GM12878 (cell line): ENCODE results near the gene DDX27.

Experiments used
- ETV6 ChIP-seq, 2 experiments: fragments of 450-650 bp in 1 of 2; IDR thresholded peaks in 1 of 2; conservative IDR thresholded peaks in 1 of 2; 2 replicates each; pipeline ENCODE4 v1.6.1; 2014; ENCODE audit warnings: antibody characterized with exemption in 1 of 2, borderline replicate concordance in 1 of 2, low read depth in 1 of 2, mild to moderate bottlenecking in 1 of 2, moderate library complexity in 1 of 2
- NRF1 ChIP-seq: conservative IDR thresholded peaks from 2 replicates; pipeline ENCODE4 v1.6.1; 2011; ENCODE audit warnings: mild to moderate bottlenecking, low read depth, low read length, improper control_type of control experiment
- POLR2A ChIP-seq: IDR thresholded peaks from 2 replicates; pipeline ENCODE4 v1.6.1; 2011; ENCODE audit warnings: low read depth, mild to moderate bottlenecking, low read length
- POLR2AphosphoS5 ChIP-seq: IDR thresholded peaks from 2 replicates; pipeline ENCODE4 v1.6.1; 2011; ENCODE audit warnings: mild to moderate bottlenecking, low read length, inconsistent platforms
- SMAD1 ChIP-seq: fragments of 450-650 bp; IDR thresholded peaks from 2 replicates; pipeline ENCODE4 v1.6.1; 2018; ENCODE audit warnings: mild to moderate bottlenecking, low read depth; ENCODE audit not compliant: partially characterized antibody
- SRF ChIP-seq, 2 experiments: IDR thresholded peaks; 2 replicates each; pipeline ENCODE4 v1.6.1; 2011; ENCODE audit warnings: low read depth in 2 of 2, low read length in 2 of 2, mild to moderate bottlenecking in 1 of 2, moderate library complexity in 1 of 2
- TCF7 ChIP-seq: IDR thresholded peaks from 2 replicates; pipeline ENCODE4 v1.6.1; 2014; ENCODE audit warnings: antibody characterized with exemption, borderline replicate concordance
- USF2 ChIP-seq: IDR thresholded peaks from 2 replicates; pipeline ENCODE4 v1.6.1; 2011; ENCODE audit warnings: low read depth, low read length, improper control_type of control experiment, borderline replicate concordance
- TF ChIP-seq, protein P1 (sequence below), 3 experiments: IDR thresholded peaks in 2 of 3; conservative IDR thresholded peaks in 1 of 3; 2 replicates each; pipeline ENCODE4 v1.5.1; 2011; ENCODE audit warnings: low read depth in 3 of 3, low read length in 3 of 3, mild to moderate bottlenecking in 3 of 3, control low read depth in 2 of 3, moderate library complexity in 2 of 3, inconsistent platforms in 1 of 3, mixed read lengths in 1 of 3; ENCODE audit not compliant: control insufficient read depth in 2 of 3, insufficient read depth in 1 of 3; ENCODE audit errors: extremely low read depth in 1 of 3

- TF ChIP-seq POLR2A = no peak; the same call in 1 of the 2 replicates
- no peak for TF ChIP-seq ETV6 (conservative IDR thresholded peaks at IDR 0.05 in 1 of 2, IDR thresholded peaks at IDR 0.05 in 1 of 2; ENCODE audit: borderline replicate concordance in 1 of 2, low read depth in 1 of 2)
- TF ChIP-seq TCF7 = no peak
- no peak for TF ChIP-seq NRF1
- TF ChIP-seq POLR2AphosphoS5 = peak; percentile 76
- TF ChIP-seq, protein P1, sequence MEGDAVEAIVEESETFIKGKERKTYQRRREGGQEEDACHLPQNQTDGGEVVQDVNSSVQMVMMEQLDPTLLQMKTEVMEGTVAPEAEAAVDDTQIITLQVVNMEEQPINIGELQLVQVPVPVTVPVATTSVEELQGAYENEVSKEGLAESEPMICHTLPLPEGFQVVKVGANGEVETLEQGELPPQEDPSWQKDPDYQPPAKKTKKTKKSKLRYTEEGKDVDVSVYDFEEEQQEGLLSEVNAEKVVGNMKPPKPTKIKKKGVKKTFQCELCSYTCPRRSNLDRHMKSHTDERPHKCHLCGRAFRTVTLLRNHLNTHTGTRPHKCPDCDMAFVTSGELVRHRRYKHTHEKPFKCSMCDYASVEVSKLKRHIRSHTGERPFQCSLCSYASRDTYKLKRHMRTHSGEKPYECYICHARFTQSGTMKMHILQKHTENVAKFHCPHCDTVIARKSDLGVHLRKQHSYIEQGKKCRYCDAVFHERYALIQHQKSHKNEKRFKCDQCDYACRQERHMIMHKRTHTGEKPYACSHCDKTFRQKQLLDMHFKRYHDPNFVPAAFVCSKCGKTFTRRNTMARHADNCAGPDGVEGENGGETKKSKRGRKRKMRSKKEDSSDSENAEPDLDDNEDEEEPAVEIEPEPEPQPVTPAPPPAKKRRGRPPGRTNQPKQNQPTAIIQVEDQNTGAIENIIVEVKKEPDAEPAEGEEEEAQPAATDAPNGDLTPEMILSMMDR (IDR thresholded peaks at IDR 0.05 in 2 of 3, conservative IDR thresholded peaks at IDR 0.05 in 1 of 3; ENCODE audit: control insufficient read depth in 2 of 3, extremely low read depth in 1 of 3, insufficient read depth in 1 of 3, low read depth in 3 of 3, low read length in 3 of 3) = no peak
- TF ChIP-seq USF2 = no peak
- TF ChIP-seq SMAD1 = no peak
- no peak for TF ChIP-seq SRF (IDR thresholded peaks at IDR 0.05; ENCODE audit: low read depth in 2 of 2, low read length in 2 of 2)
These were observed 60.7 kb downstream of the DDX27 start for GRCh38 chr20:49279677-49280462.
